HEK293 (cell line): ENCODE results near the gene CLK2.
A peak's percentile ranks its signal among the peaks of the same experiment; 100 is the strongest.

ENCODE experiments used
- CTCF ChIA-PET: fragments of 350-600 bp; formaldehyde crosslinking; extraction: SDS; loops from one replicate; lab custom pipeline; 2021; ENCODE audit warnings: antibody characterized with exemption; lab: Yijun Ruan, JAX
- POLR2A ChIA-PET: fragments of 300-600 bp; formaldehyde crosslinking; extraction: SDS; loops from one replicate; lab custom pipeline; 2020; ENCODE audit warnings: antibody characterized with exemption, inconsistent platforms; lab: Yijun Ruan, JAX
- H3K27ac ChIP-seq: fragments of 200-500 bp; sonication (Bioruptor generic); 2 replicates; pipeline ENCODE4 v1.5.1; 2014; ENCODE audit warnings: low read depth, low read length, control low read depth, inconsistent platforms; ENCODE audit errors: extremely low read depth
- H3K36me3 ChIP-seq, 2 experiments: fragments of 200-500 bp in 1 of 2; sonication (Bioruptor generic) in 1 of 2; 1 replicate in 1 of 2; 2 replicates in 1 of 2; pipeline ENCODE4 v1.5.1; 2014 to 2017; ENCODE audit warnings: inconsistent platforms in 2 of 2, low read length in 2 of 2; ENCODE audit not compliant: control insufficient read depth in 2 of 2, insufficient read depth in 1 of 2
- H3K4me1 ChIP-seq: fragments of 200-500 bp; sonication (Bioruptor generic); 2 replicates; pipeline ENCODE4 v1.5.1; 2014; ENCODE audit warnings: mild to moderate bottlenecking, low read length, inconsistent platforms; ENCODE audit not compliant: control insufficient read depth, insufficient read depth
- H3K4me3 ChIP-seq: 2 replicates; pipeline ENCODE4 v1.5.1; 2011; ENCODE audit warnings: low read depth, mild to moderate bottlenecking, control low read depth, low read length, moderate library complexity
- H3K9me3 ChIP-seq: fragments of 200-500 bp; sonication (Bioruptor generic); 2 replicates; pipeline ENCODE4 v1.5.1; 2014; ENCODE audit warnings: low read depth, low read length, inconsistent platforms; ENCODE audit not compliant: control insufficient read depth, insufficient read depth
- KLF8 ChIP-seq: fragments of 450-650 bp; formaldehyde crosslinking; IDR thresholded peaks from 2 replicates; pipeline ENCODE4 v1.5.1; 2016; ENCODE audit warnings: missing biosample characterization, missing genetic modification characterization
- SP3 ChIP-seq: fragments of 450-650 bp; formaldehyde crosslinking; IDR thresholded peaks from 2 replicates; pipeline ENCODE4 v1.5.1; 2016; ENCODE audit warnings: missing biosample characterization, missing genetic modification characterization
- TCF7L2 ChIP-seq: IDR thresholded peaks from 2 replicates; pipeline ENCODE4 v1.6.1; 2011; ENCODE audit warnings: low read depth, mild to moderate bottlenecking, inconsistent platforms, low read length, moderate library complexity, borderline replicate concordance
- YY1 ChIP-seq: fragments of 450-650 bp; formaldehyde crosslinking; IDR thresholded peaks from 2 replicates; pipeline ENCODE4 v1.5.1; 2018; ENCODE audit warnings: missing biosample characterization, missing genetic modification characterization
- ZBTB10 ChIP-seq: fragments of 450-650 bp; formaldehyde crosslinking; IDR thresholded peaks from 2 replicates; pipeline ENCODE4 v1.5.1; 2016; ENCODE audit warnings: missing biosample characterization, missing genetic modification characterization
- ZNF112 ChIP-seq: fragments of 450-650 bp; formaldehyde crosslinking; IDR thresholded peaks from 2 replicates; pipeline ENCODE4 v1.5.0; 2017; ENCODE audit warnings: missing biosample characterization, missing genetic modification characterization
- ZNF157 ChIP-seq: fragments of 450-650 bp; formaldehyde crosslinking; IDR thresholded peaks from 2 replicates; pipeline ENCODE4 v1.5.1; 2016; ENCODE audit warnings: missing biosample characterization, missing genetic modification characterization
- ZNF214 ChIP-seq: fragments of 450-650 bp; formaldehyde crosslinking; IDR thresholded peaks from 2 replicates; pipeline ENCODE4 v1.5.1; 2017; ENCODE audit warnings: missing biosample characterization, mild to moderate bottlenecking, missing genetic modification characterization, borderline replicate concordance
- ZNF24 ChIP-seq: fragments of 450-650 bp; formaldehyde crosslinking; IDR thresholded peaks from 2 replicates; pipeline ENCODE4 v1.5.1; 2016; ENCODE audit warnings: missing biosample characterization, missing genetic modification characterization
- ZNF292 ChIP-seq: fragments of 450-650 bp; formaldehyde crosslinking; IDR thresholded peaks from 2 replicates; pipeline ENCODE4 v1.5.1; 2016; ENCODE audit warnings: low read depth, missing biosample characterization, missing genetic modification characterization, borderline replicate concordance
- ZNF302 ChIP-seq: fragments of 450-650 bp; formaldehyde crosslinking; IDR thresholded peaks from 2 replicates; pipeline ENCODE4 v1.5.1; 2016; ENCODE audit warnings: missing biosample characterization, missing genetic modification characterization, low read depth
- ZNF335 ChIP-seq: fragments of 450-650 bp; formaldehyde crosslinking; conservative IDR thresholded peaks from 2 replicates; pipeline ENCODE4 v1.5.1; 2016; ENCODE audit warnings: missing biosample characterization, missing genetic modification characterization
- ZNF37A ChIP-seq: fragments of 450-650 bp; IDR thresholded peaks from 2 replicates; pipeline ENCODE4 v1.5.1; 2018; ENCODE audit warnings: missing biosample characterization, missing genetic modification characterization
- ZNF398 ChIP-seq: fragments of 450-650 bp; formaldehyde crosslinking; IDR thresholded peaks from 2 replicates; pipeline ENCODE4 v1.5.1; 2017; ENCODE audit warnings: missing biosample characterization, missing genetic modification characterization
- ZNF518A ChIP-seq: fragments of 450-650 bp; formaldehyde crosslinking; conservative IDR thresholded peaks from 2 replicates; pipeline ENCODE4 v1.5.1; 2016; ENCODE audit warnings: low read depth, missing biosample characterization, missing genetic modification characterization
- ZNF529 ChIP-seq: fragments of 450-650 bp; formaldehyde crosslinking; IDR thresholded peaks from 2 replicates; pipeline ENCODE4 v1.5.1; 2017; ENCODE audit warnings: missing genetic modification characterization, missing biosample characterization; ENCODE audit not compliant: insufficient replicate concordance
- ZNF530 ChIP-seq: fragments of 450-650 bp; formaldehyde crosslinking; IDR thresholded peaks from 2 replicates; pipeline ENCODE4 v1.5.1; 2016; ENCODE audit warnings: low read depth, missing biosample characterization, missing genetic modification characterization
- ZNF600 ChIP-seq: fragments of 450-650 bp; formaldehyde crosslinking; IDR thresholded peaks from 2 replicates; pipeline ENCODE4 v1.5.1; 2016; ENCODE audit warnings: missing biosample characterization, missing genetic modification characterization
- ZNF629 ChIP-seq: fragments of 450-650 bp; formaldehyde crosslinking; IDR thresholded peaks from 2 replicates; pipeline ENCODE4 v1.5.1; 2017; ENCODE audit warnings: missing biosample characterization, missing genetic modification characterization
- ZNF692 ChIP-seq: fragments of 450-650 bp; formaldehyde crosslinking; IDR thresholded peaks from 2 replicates; pipeline ENCODE4 v1.5.1; 2016; ENCODE audit warnings: missing biosample characterization, missing genetic modification characterization
- ZNF76 ChIP-seq: fragments of 450-650 bp; formaldehyde crosslinking; IDR thresholded peaks from 2 replicates; pipeline ENCODE4; 2016; ENCODE audit warnings: low read depth, missing biosample characterization, missing genetic modification characterization, borderline replicate concordance
- ZNF768 ChIP-seq: fragments of 450-650 bp; formaldehyde crosslinking; IDR thresholded peaks from 2 replicates; pipeline ENCODE4 v1.5.1; 2018; ENCODE audit warnings: missing biosample characterization, mild to moderate bottlenecking, missing genetic modification characterization
- ZNF777 ChIP-seq: fragments of 450-650 bp; formaldehyde crosslinking; IDR thresholded peaks from 2 replicates; pipeline ENCODE4 v1.5.1; 2017; ENCODE audit warnings: missing biosample characterization, missing genetic modification characterization, borderline replicate concordance
- ZSCAN16 ChIP-seq: fragments of 450-650 bp; formaldehyde crosslinking; IDR thresholded peaks from 2 replicates; pipeline ENCODE4 v1.5.1; 2016; ENCODE audit warnings: missing biosample characterization, missing genetic modification characterization
- ZSCAN4 ChIP-seq: fragments of 450-650 bp; formaldehyde crosslinking; IDR thresholded peaks from 2 replicates; pipeline ENCODE4 v1.5.1; 2017; ENCODE audit warnings: missing biosample characterization, missing genetic modification characterization

The CLK2 gene

GRCh38 chr1:155218854-155219591 is 54.3 kb downstream of the CLK2 start:
- no peaks in the 10 kb centered on the region for H3K9me3 ChIP-seq
- H3K4me1 ChIP-seq = no peaks in the 10 kb centered on the region
- H3K4me3 ChIP-seq = no peak overlapping the region
- CTCF ChIA-PET = interaction anchor here (0.6 to 1.9 kb wide), 3 partner anchors 12 to 796 kb away, joined by 3 to 5 read pairs (median 4); no protein-coding TSS in a partner anchor
- no peak overlapping the region for H3K27ac ChIP-seq
- POLR2A ChIA-PET = interaction anchor here (0.9 to 1.0 kb wide), 2 partner anchors 12 to 25 kb away, joined by 3 to 5 read pairs; no protein-coding TSS in a partner anchor
- peaks cover 0 to 19% of the 10 kb centered on the region in 2 experiments; a peak in 1 of 3 replicates for H3K36me3 ChIP-seq
- 0 out of 2 replicates have a peak, but pooled peaks have one; percentile 52 for TF ChIP-seq ZNF24 (tag by site-specific recombination)
- no peak for TF ChIP-seq ZNF768
- peak; percentile 77 for TF ChIP-seq ZNF600
- TF ChIP-seq ZNF335 = no peak; the same call in 1 of the 2 replicates
- TF ChIP-seq ZBTB10 (tag by site-specific recombination) = 0 out of 2 replicates have a peak, but pooled peaks have one; percentile 63
- no peak for TF ChIP-seq ZSCAN16 (tag by site-specific recombination)
- no peak for TF ChIP-seq ZNF157 (tag by site-specific recombination)
- TF ChIP-seq ZNF76 (tag by site-specific recombination) = peak; percentile 39; the same call in 1 of the 2 replicates
- TF ChIP-seq ZNF777 = no peak
- TF ChIP-seq ZNF37A (tag by site-specific recombination) = no peak
- TF ChIP-seq ZNF214 = no peak
- no peak for TF ChIP-seq ZNF629
- no peak for TF ChIP-seq ZNF692 (tag by site-specific recombination)
- TF ChIP-seq TCF7L2 = no peak
- no peak for TF ChIP-seq ZSCAN4 (tag by site-specific recombination)
- no peak for TF ChIP-seq ZNF398 (tag by site-specific recombination)
- peak; percentile 59; the same call in 1 of the 2 replicates for TF ChIP-seq ZNF518A (tag by site-specific recombination)
- no peak for TF ChIP-seq ZNF112 (tag by site-specific recombination)
- TF ChIP-seq SP3 (tag by site-specific recombination) = no peak
- TF ChIP-seq ZNF302 (tag by site-specific recombination) = no peak
- TF ChIP-seq ZNF530 = no peak
- TF ChIP-seq KLF8 (tag by site-specific recombination) = peak; percentile 40; the same call in 1 of the 2 replicates
- TF ChIP-seq ZNF292 (tag by site-specific recombination) = no peak
- peak; percentile 93 for TF ChIP-seq YY1 (tag by site-specific recombination)
- TF ChIP-seq ZNF529 (tag by site-specific recombination) = no peak
